GM12864 (cell line): ENCODE results near the gene TTC39B.
A peak's percentile ranks its signal among the peaks of the same experiment; 100 is the strongest.

Source experiments
- DNase-seq: peaks from one replicate; pipeline ENCODE4 v3.0.0-alpha.2; 2011; ENCODE audit warnings: low read depth
- H3K4me3 ChIP-seq: 2 replicates; pipeline ENCODE4 v1.5.1; 2011; ENCODE audit warnings: mild to moderate bottlenecking, low read depth, low read length, control low read depth
- CTCF ChIP-seq: IDR thresholded peaks from 2 replicates; pipeline ENCODE4 v1.5.1; 2011; ENCODE audit warnings: low read depth, mild to moderate bottlenecking, moderate library complexity, low read length, control low read depth, inconsistent platforms; ENCODE audit errors: missing control alignments

Gene TTC39B

GRCh38 chr9:15231788-15232635 is 75.0 kb downstream of the TTC39B start:
- no peak overlapping the region for H3K4me3 ChIP-seq
- DNase-seq: peak; percentile 12
- TF ChIP-seq CTCF: peak; percentile 83

- DNase-seq: no peak
- no peak for TF ChIP-seq CTCF
- H3K4me3 ChIP-seq: no peak overlapping the region
Observed at GRCh38 chr9:15229409-15229808, 77.6 kb downstream of the TTC39B start.

- H3K4me3 ChIP-seq: no peak overlapping the region
- TF ChIP-seq CTCF: no peak
- no peak for DNase-seq
Observed at GRCh38 chr9:15227491-15227890, 79.5 kb downstream of the TTC39B start.

GRCh38 chr9:15225564-15226126 is 81.4 kb downstream of the TTC39B start:
- H3K4me3 ChIP-seq: no peak overlapping the region
- DNase-seq: no peak
- TF ChIP-seq CTCF: no peak

GRCh38 chr9:15222313-15222712 is 84.7 kb downstream of the TTC39B start:
- no peak for DNase-seq
- no peak overlapping the region for H3K4me3 ChIP-seq
- no peak for TF ChIP-seq CTCF

- no peak for TF ChIP-seq CTCF
- no peak for DNase-seq
- no peak overlapping the region for H3K4me3 ChIP-seq
Observed at GRCh38 chr9:15221746-15222145, 85.3 kb downstream of the TTC39B start.
